HAP-1 (cell line): ENCODE measurements around the gene EVPL.

Source experiments
- DNase-seq, 2 experiments: peaks; one replicate each; pipeline ENCODE4 v3.0.0-alpha.2; 2016 to 2020; ENCODE audit warnings: low spot score in 2 of 2
- H3K27me3 ChIP-seq: fragments of 250-450 bp; sonication (Bioruptor Pico); 2 replicates; pipeline ENCODE4 v1.5.1; 2020; ENCODE audit warnings: low read depth, mild to moderate bottlenecking, moderate library complexity
- H3K36me3 ChIP-seq: fragments of 250-450 bp; sonication (Bioruptor Pico); replicated peaks from 2 replicates; pipeline ENCODE4 v1.5.1; 2020; ENCODE audit warnings: mild to moderate bottlenecking
- H3K4me1 ChIP-seq: fragments of 250-450 bp; sonication (Bioruptor Pico); 2 replicates; pipeline ENCODE4 v1.5.1; 2020; ENCODE audit warnings: mild to moderate bottlenecking
- H3K4me3 ChIP-seq: fragments of 250-450 bp; sonication (Bioruptor Pico); 2 replicates; pipeline ENCODE4 v1.5.1; 2020; ENCODE audit warnings: mild to moderate bottlenecking, moderate library complexity
- H3K9me3 ChIP-seq: fragments of 250-450 bp; sonication (Bioruptor Pico); 2 replicates; pipeline ENCODE4 v1.5.1; 2020; ENCODE audit warnings: mild to moderate bottlenecking, moderate library complexity
- in situ Hi-C: fragments of 300-500 bp; cut with MboI; formaldehyde crosslinking; loops from 3 replicates; pipeline ENCODE4 v1.14.3; 2020; ENCODE audit warnings: low sequenced_read_pairs, inconsistent platforms, mixed read lengths

Gene EVPL

DNA sequence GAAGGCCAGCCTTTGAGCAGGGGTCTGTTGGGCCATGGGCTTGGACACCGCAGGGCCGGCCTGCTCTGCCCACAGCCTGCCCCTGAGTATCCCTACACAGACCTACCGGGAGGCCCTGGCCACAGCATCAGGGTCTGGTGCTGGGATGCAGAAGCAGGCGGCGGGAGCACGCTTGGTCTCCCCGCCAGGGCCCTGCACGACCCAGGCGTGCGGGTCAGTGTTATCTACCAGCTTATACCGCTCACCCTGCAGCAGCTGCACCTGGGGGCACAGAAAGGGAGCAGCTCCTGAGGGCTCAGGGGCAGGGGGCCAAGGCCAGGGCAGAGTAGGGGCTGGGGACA lies 8.8 kb downstream of the EVPL start:
- H3K4me3 ChIP-seq: no peak overlapping the region
- DNase-seq: no peak
- H3K4me1 ChIP-seq: no peaks in the 10 kb centered on the region
- no peaks in the 10 kb centered on the region for H3K9me3 ChIP-seq
- H3K36me3 ChIP-seq: no peaks in the 10 kb centered on the region
- no peaks in the 10 kb centered on the region for H3K27me3 ChIP-seq
- in situ Hi-C loops: no loop called here

- Histone ChIP-seq H3K4me3 (no peak overlapping the region), H3K9me3 (no peaks in the 10 kb centered on the region), H3K36me3 (no peaks in the 10 kb centered on the region), H3K27me3 (no peaks in the 10 kb centered on the region), H3K4me1 (no peaks in the 10 kb centered on the region)
- no peak for DNase-seq
- in situ Hi-C loops: no loop called here
Observed at GRCh38 chr17:76017481-76018339, 9.4 kb downstream of the EVPL start.

- Histone ChIP-seq H3K36me3 (no peaks in the 10 kb centered on the region), H3K9me3 (no peaks in the 10 kb centered on the region), H3K4me1 (no peaks in the 10 kb centered on the region), H3K27me3 (no peaks in the 10 kb centered on the region), H3K4me3 (no peak overlapping the region)
- in situ Hi-C loops: loop anchor here (5.0 kb wide), 1 partner anchor 277 kb away; no protein-coding TSS in a partner anchor
- DNase-seq: no peak
Observed at GRCh38 chr17:76014925-76015261, 12.2 kb downstream of the EVPL start.

DNA sequence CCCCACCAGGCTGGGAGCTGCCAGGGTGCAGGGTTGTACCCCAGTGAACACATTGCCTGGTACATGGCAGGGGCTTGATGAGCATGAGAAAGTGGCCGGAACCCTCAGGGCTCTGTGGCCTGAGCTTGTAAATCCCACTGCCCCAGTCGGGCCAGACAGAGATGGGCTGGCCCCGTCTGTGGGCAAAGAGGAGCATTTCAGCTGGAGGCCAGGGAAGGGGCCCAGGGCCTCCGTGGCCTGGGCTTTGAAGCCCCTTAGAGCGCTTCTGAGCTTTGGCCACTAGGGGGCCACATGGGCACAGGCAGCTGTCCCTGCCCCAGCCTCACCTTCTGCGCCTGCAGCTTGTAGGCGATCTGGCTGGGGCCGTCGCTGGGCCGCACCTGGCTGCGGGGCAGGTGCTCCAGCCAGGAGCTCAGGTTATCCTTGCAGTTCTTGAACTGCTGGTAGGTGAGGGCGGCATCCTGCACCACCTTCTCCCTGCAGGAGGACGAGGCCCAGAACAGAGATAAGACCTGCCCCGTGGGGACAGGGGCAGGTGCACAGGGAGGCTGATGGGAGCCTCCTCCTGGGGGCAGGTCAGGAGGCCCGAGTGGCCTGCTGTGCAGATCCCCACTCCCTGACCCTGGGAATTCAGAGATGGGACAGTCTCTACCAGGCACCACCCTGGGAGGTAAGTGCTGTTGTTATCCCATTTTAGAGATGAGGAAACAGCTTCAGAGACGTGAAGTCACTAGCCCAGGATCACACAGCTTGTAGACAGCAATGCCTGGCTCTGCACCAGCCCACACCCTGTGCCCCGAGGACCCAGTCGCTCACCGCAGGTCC lies 12.8 kb downstream of the EVPL start:
- in situ Hi-C loops: loop anchor here (5.0 kb wide), 1 partner anchor 278 kb away; no protein-coding TSS in a partner anchor
- DNase-seq: peak; percentile 65 to 89
- H3K4me1 ChIP-seq: no peaks in the 10 kb centered on the region
- H3K9me3 ChIP-seq: no peaks in the 10 kb centered on the region
- H3K4me3 ChIP-seq: no peak overlapping the region
- no peaks in the 10 kb centered on the region for H3K36me3 ChIP-seq
- no peaks in the 10 kb centered on the region for H3K27me3 ChIP-seq

GRCh38 chr17:76013377-76013932 lies 13.7 kb downstream of the EVPL start:
- DNase-seq: no peak
- in situ Hi-C loops: loop anchor here (5.0 kb wide), 1 partner anchor 279 kb away; no protein-coding TSS in a partner anchor
- no peaks in the 10 kb centered on the region for H3K9me3 ChIP-seq
- no peaks in the 10 kb centered on the region for H3K27me3 ChIP-seq
- no peaks in the 10 kb centered on the region for H3K36me3 ChIP-seq
- no peak overlapping the region for H3K4me3 ChIP-seq
- H3K4me1 ChIP-seq: no peaks in the 10 kb centered on the region

DNA sequence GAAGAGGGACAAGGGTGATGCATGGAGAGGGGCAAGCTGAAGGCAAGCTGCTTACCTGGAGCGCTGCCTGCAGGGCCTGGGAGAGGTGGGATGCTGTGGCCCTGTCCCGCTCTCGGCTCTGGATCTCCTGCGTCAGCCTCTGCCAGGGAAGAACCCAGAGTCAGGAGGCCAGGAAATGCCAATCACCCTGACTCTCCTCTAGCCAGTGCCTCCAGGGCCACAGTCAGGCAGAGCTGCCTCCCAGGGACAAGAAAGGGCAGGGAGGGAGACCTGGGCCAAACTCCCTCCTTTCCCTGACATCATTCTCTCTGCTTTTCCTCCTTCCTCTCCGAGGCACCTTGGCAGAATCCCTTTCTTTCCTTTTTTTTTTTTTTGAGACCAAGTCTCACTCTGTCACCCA lies 15.2 kb downstream of the EVPL start:
- in situ Hi-C loops: loop anchor here (5.0 kb wide), 1 partner anchor 280 kb away; no protein-coding TSS in a partner anchor

GRCh38 chr17:76009969-76010661 lies 17.0 kb downstream of the EVPL start:
- H3K4me1 ChIP-seq: no peaks in the 10 kb centered on the region
- H3K4me3 ChIP-seq: no peak overlapping the region
- no peaks in the 10 kb centered on the region for H3K9me3 ChIP-seq
- H3K36me3 ChIP-seq: no peaks in the 10 kb centered on the region
- in situ Hi-C loops: loop anchor here (5.0 kb wide), 2 partner anchors 103 to 282 kb away; no protein-coding TSS in a partner anchor
- no peak for DNase-seq
- no peaks in the 10 kb centered on the region for H3K27me3 ChIP-seq

More for the DNA sequence above, 15.2 kb downstream of the EVPL start:
- Histone ChIP-seq H3K36me3 (no peaks in the 10 kb centered on the region), H3K4me1 (no peaks in the 10 kb centered on the region), H3K9me3 (no peaks in the 10 kb centered on the region), H3K27me3 (no peaks in the 10 kb centered on the region), H3K4me3 (no peak overlapping the region)
- no peak for DNase-seq

DNA sequence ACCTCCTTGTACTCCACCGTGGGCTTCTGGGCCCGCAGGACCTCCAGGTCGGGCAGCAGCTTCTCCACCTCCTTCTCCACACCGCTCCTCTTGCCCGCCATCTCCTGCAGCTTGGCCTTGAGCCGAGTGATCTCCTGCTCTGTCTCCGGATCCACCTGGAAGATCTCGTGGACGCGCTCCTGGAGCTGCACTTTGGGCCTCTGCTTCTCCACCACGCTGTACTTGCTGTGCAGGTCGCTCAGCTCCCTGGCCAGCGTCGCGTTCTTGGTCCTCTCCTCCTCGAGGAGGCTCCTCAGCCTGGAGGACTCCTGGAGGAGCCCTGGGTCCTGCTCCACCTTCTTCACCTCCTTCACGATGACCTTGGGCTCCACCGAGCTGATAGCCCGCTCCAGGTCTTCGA lies 17.7 kb downstream of the EVPL start:
- H3K4me1 ChIP-seq: no peaks in the 10 kb centered on the region
- no peak overlapping the region for H3K4me3 ChIP-seq
- no peak for DNase-seq
- in situ Hi-C loops: loop anchor here (5.0 kb wide), 1 partner anchor 102 kb away; no protein-coding TSS in a partner anchor
- H3K36me3 ChIP-seq: no peaks in the 10 kb centered on the region
- H3K27me3 ChIP-seq: no peaks in the 10 kb centered on the region
- no peaks in the 10 kb centered on the region for H3K9me3 ChIP-seq

DNA sequence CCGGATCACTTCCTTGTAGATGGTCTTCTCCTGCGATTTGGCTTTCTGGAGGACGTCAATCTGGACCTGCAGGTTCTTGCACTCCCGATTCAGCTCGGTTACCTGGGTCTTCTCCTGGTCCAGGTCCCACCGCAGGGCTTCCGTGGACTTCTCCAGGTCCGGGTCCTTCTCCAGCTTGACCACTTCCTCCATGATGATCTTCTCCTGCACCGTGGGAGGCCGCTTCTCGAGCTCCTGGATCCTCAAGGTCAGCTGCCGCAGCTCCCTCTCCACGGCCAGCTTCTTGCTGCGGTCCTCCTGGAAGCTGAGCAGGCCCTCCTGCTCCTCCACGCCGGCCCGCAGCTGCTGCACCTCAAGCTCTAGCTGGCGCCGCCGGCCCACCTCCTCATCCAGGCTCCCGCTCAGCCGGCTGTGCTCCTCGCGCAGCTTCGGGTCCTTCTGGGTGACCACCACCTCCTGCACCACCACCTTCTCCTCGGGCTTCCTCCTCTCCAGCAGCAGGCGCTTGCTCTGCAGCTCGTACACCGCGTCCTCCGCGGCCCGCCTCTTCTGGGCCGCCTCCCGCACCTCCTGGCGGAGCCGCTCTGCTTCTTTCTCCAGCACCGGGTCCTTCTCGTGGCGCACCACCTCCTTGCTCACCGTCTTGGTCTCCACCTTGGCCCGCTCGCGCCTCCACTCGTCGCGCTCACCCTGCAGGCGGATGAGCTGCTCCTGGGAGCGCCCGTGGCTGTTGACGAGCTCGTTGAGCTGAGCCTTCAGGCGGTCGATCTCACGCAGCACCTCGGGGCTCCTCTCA lies 18.3 kb downstream of the EVPL start:
- Histone ChIP-seq H3K27me3 (no peaks in the 10 kb centered on the region), H3K9me3 (no peaks in the 10 kb centered on the region), H3K4me1 (no peaks in the 10 kb centered on the region), H3K4me3 (no peak overlapping the region), H3K36me3 (no peaks in the 10 kb centered on the region)
- in situ Hi-C loops: loop anchor here (5.0 kb wide), 1 partner anchor 102 kb away; no protein-coding TSS in a partner anchor
- DNase-seq: no peak

- H3K4me1 ChIP-seq: no peaks in the 10 kb centered on the region
- no peak for DNase-seq
- H3K9me3 ChIP-seq: no peaks in the 10 kb centered on the region
- no peaks in the 10 kb centered on the region for H3K27me3 ChIP-seq
- H3K4me3 ChIP-seq: no peak overlapping the region
- H3K36me3 ChIP-seq: no peaks in the 10 kb centered on the region
- in situ Hi-C loops: loop anchor here (5.0 kb wide), 1 partner anchor 101 kb away; no protein-coding TSS in a partner anchor
Observed at GRCh38 chr17:76008208-76008607, 18.9 kb downstream of the EVPL start.

DNA sequence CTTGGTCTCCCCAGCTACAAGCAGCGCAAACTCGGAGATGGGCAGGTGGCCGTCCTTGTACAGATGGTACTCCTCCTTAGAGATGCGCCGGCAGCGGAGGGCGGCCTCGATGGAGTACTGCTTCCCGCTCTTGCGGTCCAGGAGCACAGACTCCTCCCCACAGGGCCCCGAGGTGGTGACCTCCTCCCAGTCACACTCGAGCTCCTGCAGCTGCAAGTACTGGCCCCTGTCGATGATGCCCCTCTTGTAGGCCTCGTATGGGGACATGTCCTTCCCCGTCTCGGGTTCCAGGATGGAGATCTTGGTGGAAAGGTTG lies 19.3 kb downstream of the EVPL start:
- no peaks in the 10 kb centered on the region for H3K36me3 ChIP-seq
- no peak for DNase-seq
- no peaks in the 10 kb centered on the region for H3K4me1 ChIP-seq
- in situ Hi-C loops: loop anchor here (5.0 kb wide), 1 partner anchor 101 kb away; no protein-coding TSS in a partner anchor
- no peaks in the 10 kb centered on the region for H3K27me3 ChIP-seq
- H3K4me3 ChIP-seq: no peak overlapping the region
- H3K9me3 ChIP-seq: no peaks in the 10 kb centered on the region

DNA sequence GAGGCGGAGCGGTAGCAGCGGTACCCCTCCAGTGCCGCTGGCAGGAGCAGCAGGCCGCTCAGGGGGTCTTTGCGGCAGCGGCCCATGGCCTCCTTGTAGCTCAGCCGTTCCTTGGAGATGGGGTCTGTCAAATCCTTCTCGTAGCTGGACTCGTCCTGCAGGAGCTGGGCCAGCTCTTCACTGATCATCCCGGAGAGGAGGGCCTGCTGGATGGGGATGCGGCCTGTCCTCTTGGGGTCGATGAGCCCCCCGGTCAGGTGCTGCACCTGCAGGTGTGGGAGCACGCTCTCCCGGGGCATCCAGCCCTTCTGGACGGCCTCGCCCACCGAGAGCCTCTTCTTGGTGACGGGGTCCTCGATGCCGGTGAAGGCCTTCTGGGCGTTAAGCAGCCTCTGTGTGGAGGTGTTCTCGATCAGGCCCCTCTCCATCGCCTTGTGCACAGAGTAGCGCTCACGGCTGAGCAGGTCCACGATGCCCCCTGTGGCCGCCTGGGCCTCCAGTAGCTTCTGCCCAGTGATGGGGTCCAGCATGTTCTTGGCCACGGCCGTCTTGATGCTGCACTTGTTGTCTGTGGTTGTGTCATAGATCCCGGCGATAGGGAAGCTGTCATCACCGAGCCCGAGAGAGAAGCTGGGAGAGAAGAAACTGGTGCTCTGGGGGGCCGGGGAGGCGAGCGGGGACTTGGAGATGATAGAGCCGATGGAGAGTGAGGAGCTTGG lies 19.8 kb downstream of the EVPL start:
- Histone ChIP-seq H3K27me3 (no peaks in the 10 kb centered on the region), H3K36me3 (no peaks in the 10 kb centered on the region), H3K9me3 (no peaks in the 10 kb centered on the region), H3K4me1 (no peaks in the 10 kb centered on the region), H3K4me3 (no peak overlapping the region)
- no peak for DNase-seq
- in situ Hi-C loops: loop anchor here (5.0 kb wide), 1 partner anchor 100 kb away; no protein-coding TSS in a partner anchor
